B cell (primary cell): ENCODE data around the gene NUP210L. TPM values are rescaled to one million over a fixed set of nuclear protein-coding genes. Genes with fewer than 3 reads are reported as not detected.

Experiments used
- ATAC-seq: fragments of 200-7000 bp; cut with Tn5 transposase; one replicate; pipeline ENCODE4 v1.10.0; 2021; ENCODE audit warnings: low read depth, mild to moderate bottlenecking, moderate number of reproducible peaks, moderate library complexity
- CTCF ChIA-PET: fragments of 350-600 bp; sonication (Branson Sonifier 250); formaldehyde crosslinking; loops from one replicate; lab custom pipeline; 2021; ENCODE audit warnings: antibody characterized with exemption, inconsistent platforms; lab: Charles Lee
- POLR2A ChIA-PET: fragments of 350-600 bp; sonication (Branson Sonifier 250); formaldehyde crosslinking; loops from one replicate; lab custom pipeline; 2021; ENCODE audit warnings: antibody characterized with exemption; lab: Charles Lee
- DNase-seq: peaks from one replicate; pipeline ENCODE4 v3.0.0; 2013
- H2AFZ ChIP-seq: 2 replicates; pipeline ENCODE4 v1.6.1; 2012; ENCODE audit warnings: mild to moderate bottlenecking, low read depth, low read length; ENCODE audit not compliant: insufficient read depth, poor library complexity, severe bottlenecking
- H3K27ac ChIP-seq, 2 donors: 1 replicate in 1 of 2; 2 replicates in 1 of 2; pipeline ENCODE4 v1.5.1; 2012 to 2013; ENCODE audit warnings: low read length in 2 of 2, mild to moderate bottlenecking in 2 of 2, moderate library complexity in 1 of 2
- H3K27me3 ChIP-seq, 4 experiments: fragments of 200-600 bp in 1 of 4; sonication (generic) in 1 of 4; replicated peaks in 1 of 4; 1 replicate in 2 of 4; 2 replicates in 2 of 4; pipeline versions ENCODE4 v1.6.1 to v1.7.0; 2013 to 2016; ENCODE audit warnings: low read length in 3 of 4, mild to moderate bottlenecking in 2 of 4, mixed read lengths in 1 of 4, moderate library complexity in 1 of 4; ENCODE audit not compliant: insufficient read depth in 4 of 4, control insufficient read depth in 3 of 4; ENCODE audit errors: control extremely low read depth in 1 of 4
- H3K36me3 ChIP-seq, 2 experiments: replicated peaks in 1 of 2; 1 replicate in 1 of 2; 2 replicates in 1 of 2; pipeline versions ENCODE4 v1.6.1 to v1.7.1; 2013; ENCODE audit warnings: low read length in 1 of 2; ENCODE audit not compliant: insufficient read depth in 2 of 2, control insufficient read depth in 1 of 2; ENCODE audit errors: control extremely low read depth in 1 of 2, extremely low read depth in 1 of 2
- H3K4me1 ChIP-seq, 2 donors: fragments of 200-600 bp in 1 of 2; sonication (generic) in 1 of 2; 1 replicate in 1 of 2; 2 replicates in 1 of 2; pipeline versions ENCODE4 v1.5.1 to v1.6.1; 2013 to 2017; ENCODE audit warnings: low read length in 2 of 2; ENCODE audit not compliant: control insufficient read depth in 2 of 2, insufficient read depth in 2 of 2
- H3K4me2 ChIP-seq: replicated peaks from 2 replicates; pipeline ENCODE3; 2012; ENCODE audit warnings: mild to moderate bottlenecking, low read depth, low read length; ENCODE audit not compliant: poor library complexity, severe bottlenecking
- H3K4me3 ChIP-seq, 5 experiments: fragments of 200-600 bp in 1 of 5; sonication (generic) in 1 of 5; 1 replicate in 3 of 5; 2 replicates in 2 of 5; pipeline versions ENCODE4 v1.5.1 to v1.7.0; 2011 to 2016; ENCODE audit warnings: low read length in 4 of 5, mild to moderate bottlenecking in 4 of 5, low read depth in 2 of 5, control low read depth in 1 of 5, moderate library complexity in 1 of 5; ENCODE audit not compliant: insufficient read depth in 1 of 5; ENCODE audit errors: control extremely low read depth in 1 of 5, extremely low read depth in 1 of 5
- H3K79me2 ChIP-seq: fragments of 200-600 bp; sonication (generic); one replicate; pipeline ENCODE4 v1.6.0; 2016; ENCODE audit warnings: low read length; ENCODE audit not compliant: control insufficient read depth, insufficient read depth
- H3K9ac ChIP-seq: fragments of 200-600 bp; sonication (generic); 2 replicates; pipeline ENCODE4 v1.6.1; 2017; ENCODE audit warnings: mild to moderate bottlenecking, low read length, moderate library complexity
- H3K9me3 ChIP-seq, 3 donors: one replicate each; pipeline versions ENCODE4 v1.6.1 to v1.7.1; 2013; ENCODE audit warnings: low read length in 2 of 3; ENCODE audit not compliant: control insufficient read depth in 2 of 3, insufficient read depth in 1 of 3; ENCODE audit errors: control extremely low read depth in 1 of 3
- H4K20me1 ChIP-seq: 2 replicates; pipeline ENCODE4 v1.6.0; 2012; ENCODE audit warnings: mild to moderate bottlenecking, low read length; ENCODE audit not compliant: insufficient read depth, control insufficient read depth, poor library complexity, severe bottlenecking
- H3K27ac Mint-ChIP-seq: one replicate; pipeline ENCODE4 v1.8.0; 2021; ENCODE audit warnings: mixed read lengths
- H3K27me3 Mint-ChIP-seq: one replicate; pipeline ENCODE4 v1.8.0; 2021; ENCODE audit warnings: mixed read lengths
- H3K4me1 Mint-ChIP-seq: one replicate; pipeline ENCODE4 v1.8.0; 2021; ENCODE audit warnings: mixed read lengths
- H3K4me3 Mint-ChIP-seq: one replicate; pipeline ENCODE4 v1.8.0; 2021; ENCODE audit warnings: mixed read lengths
- H3K9me3 Mint-ChIP-seq: one replicate; pipeline ENCODE4 v1.8.0; 2022; ENCODE audit warnings: mixed read lengths; ENCODE audit not compliant: insufficient read depth
- EZH2 ChIP-seq: IDR thresholded peaks from 2 replicates; pipeline ENCODE4 v1.6.1; 2012; ENCODE audit warnings: borderline replicate concordance, low read depth, mild to moderate bottlenecking, moderate library complexity, low read length; ENCODE audit not compliant: insufficient read depth, poor library complexity, severe bottlenecking
- WGBS: methylation state at CpG from one replicate; pipeline ENCODE4 v1.1.5; 2013; ENCODE audit warnings: missing lambda C conversion rate; ENCODE audit not compliant: insufficient coverage; 5-methylcytosine and 5-hydroxymethylcytosine counted together
- intact Hi-C: fragments of 100-400 bp; cut with micrococcal nuclease; formaldehyde crosslinking; loops from one replicate; pipeline ENCODE4 v1.10.0; 2022
- polyA plus RNA-seq: library from polyadenylated mRNA; depleted of rRNA; stranded (reverse); fragments of >200 nt; gene quantifications from 2 replicates; pipeline ENCODE4 v1.2.3, GENCODE V29; 2012
- total RNA-seq, 2 donors: library from RNA; stranded (reverse); fragments of 120-200 nt in 1 of 2; gene quantifications; 1 replicate in 1 of 2; 2 replicates in 1 of 2; pipeline versions ENCODE4 v1.2.3 to v1.2.4, GENCODE V29; 2013 to 2022
- TF ChIP-seq, protein P1 (sequence below): fragments of 200-600 bp; IDR thresholded peaks from one replicate; pipeline ENCODE4 v1.8.0; 2022; ENCODE audit warnings: antibody characterized with exemption, mild to moderate bottlenecking

The NUP210L gene
- total and polyA plus RNA-seq, 2 donors (not counting 1 experiment from before 2014, with no cell fraction given) = 0.04 to 0.20 TPM

DNA sequence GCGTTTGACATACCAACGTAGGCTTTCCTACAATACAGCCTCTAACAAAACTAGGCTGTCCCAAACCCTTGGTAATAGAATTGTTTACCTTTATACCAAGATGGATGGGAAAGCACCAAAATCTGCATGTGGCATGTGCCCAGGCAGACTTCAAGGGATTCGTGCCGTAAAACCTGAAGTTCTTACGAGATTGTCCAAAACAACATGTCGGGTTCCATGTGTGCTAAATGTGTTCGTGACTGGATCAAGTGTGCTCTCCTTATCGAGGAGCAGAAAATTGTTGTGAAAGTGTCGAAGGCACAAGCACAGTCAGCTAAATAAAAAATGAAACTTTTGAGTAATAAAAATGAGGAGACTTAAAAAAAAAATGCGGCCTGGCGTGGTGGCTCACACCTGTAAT is 159.2 kb downstream of the NUP210L start:
- CTCF ChIA-PET = interaction anchor here (0.9 kb wide), 1 partner anchor 276 kb away, joined by 3 read pairs; no protein-coding TSS in a partner anchor
- Histone ChIP-seq H3K27me3 (no peaks in the 10 kb centered on the region), H3K9me3 (no peaks in the 10 kb centered on the region), H2AFZ (no peak overlapping the region), H4K20me1 (no peaks in the 10 kb centered on the region), H3K4me3 (no peak overlapping the region), H3K36me3 (peaks cover 14 to 35% of the 10 kb centered on the region in 2 experiments), H3K4me1 (peaks cover 20 to 21% of the 10 kb centered on the region in 2 donors), H3K79me2 (peaks cover 24% of the 10 kb centered on the region), H3K27ac (no peak overlapping the region), H3K9ac (no peak overlapping the region), H3K4me2 (no peak overlapping the region)
- ATAC-seq (no peak), DNase-seq (no peak)
- Mint-ChIP-seq H3K9me3 (no peaks in the 10 kb centered on the region), H3K4me3 (no peak overlapping the region), H3K27me3 (no peaks in the 10 kb centered on the region), H3K27ac (no peak overlapping the region), H3K4me1 (peaks cover 18% of the 10 kb centered on the region)
- 98% methylated on average over 9 of the region's 11 CpGs for WGBS
- intact Hi-C loops = no loop called here
- POLR2A ChIA-PET = interaction anchor here (0.6 to 0.8 kb wide), 2 partner anchors 100 to 205 kb away, joined by 3 to 4 read pairs; no protein-coding TSS in a partner anchor
- TF ChIP-seq, protein P1, sequence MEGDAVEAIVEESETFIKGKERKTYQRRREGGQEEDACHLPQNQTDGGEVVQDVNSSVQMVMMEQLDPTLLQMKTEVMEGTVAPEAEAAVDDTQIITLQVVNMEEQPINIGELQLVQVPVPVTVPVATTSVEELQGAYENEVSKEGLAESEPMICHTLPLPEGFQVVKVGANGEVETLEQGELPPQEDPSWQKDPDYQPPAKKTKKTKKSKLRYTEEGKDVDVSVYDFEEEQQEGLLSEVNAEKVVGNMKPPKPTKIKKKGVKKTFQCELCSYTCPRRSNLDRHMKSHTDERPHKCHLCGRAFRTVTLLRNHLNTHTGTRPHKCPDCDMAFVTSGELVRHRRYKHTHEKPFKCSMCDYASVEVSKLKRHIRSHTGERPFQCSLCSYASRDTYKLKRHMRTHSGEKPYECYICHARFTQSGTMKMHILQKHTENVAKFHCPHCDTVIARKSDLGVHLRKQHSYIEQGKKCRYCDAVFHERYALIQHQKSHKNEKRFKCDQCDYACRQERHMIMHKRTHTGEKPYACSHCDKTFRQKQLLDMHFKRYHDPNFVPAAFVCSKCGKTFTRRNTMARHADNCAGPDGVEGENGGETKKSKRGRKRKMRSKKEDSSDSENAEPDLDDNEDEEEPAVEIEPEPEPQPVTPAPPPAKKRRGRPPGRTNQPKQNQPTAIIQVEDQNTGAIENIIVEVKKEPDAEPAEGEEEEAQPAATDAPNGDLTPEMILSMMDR = no peak
- no peak for TF ChIP-seq EZH2

DNA sequence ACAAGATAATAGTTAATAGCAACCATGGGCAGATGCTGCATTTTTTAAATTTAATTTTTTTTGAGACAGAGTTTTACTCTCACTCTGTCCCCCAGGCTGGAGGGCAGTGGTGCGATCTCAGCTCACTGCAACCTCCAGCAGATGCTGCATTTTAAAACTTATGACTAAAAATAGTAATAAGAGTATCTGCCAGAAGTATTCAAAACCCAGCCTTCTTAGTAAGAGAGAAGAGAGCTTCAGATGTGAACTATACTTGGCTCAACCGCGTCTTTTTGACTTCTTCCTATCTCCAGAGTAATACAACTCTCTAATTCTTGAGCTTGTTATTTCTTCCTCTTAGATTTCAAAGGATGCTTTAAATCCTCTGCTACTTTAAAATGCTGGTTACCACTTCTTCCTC is 159.7 kb downstream of the NUP210L start:
- H3K27ac ChIP-seq = no peak overlapping the region
- peaks cover 14 to 35% of the 10 kb centered on the region in 2 experiments for H3K36me3 ChIP-seq
- no peaks in the 10 kb centered on the region for H3K9me3 Mint-ChIP-seq
- TF ChIP-seq EZH2 = no peak
- TF ChIP-seq, protein P1 = no peak
- CTCF ChIA-PET = interaction anchor here (0.9 kb wide), 1 partner anchor 277 kb away, joined by 3 read pairs; no protein-coding TSS in a partner anchor
- no peak for DNase-seq
- WGBS = no CpG with 5 or more reads among the region's 3 CpGs
- no peak overlapping the region for H3K27ac Mint-ChIP-seq
- no peak overlapping the region for H3K9ac ChIP-seq
- peaks cover 25% of the 10 kb centered on the region for H3K79me2 ChIP-seq
- H3K4me2 ChIP-seq = no peak overlapping the region
- H4K20me1 ChIP-seq = no peaks in the 10 kb centered on the region
- H3K9me3 ChIP-seq = no peaks in the 10 kb centered on the region
- H3K27me3 Mint-ChIP-seq = no peaks in the 10 kb centered on the region
- POLR2A ChIA-PET = interaction anchor here (0.6 to 0.8 kb wide), 2 partner anchors 99 to 205 kb away, joined by 3 to 4 read pairs; no protein-coding TSS in a partner anchor
- intact Hi-C loops = no loop called here
- peaks cover 22% of the 10 kb centered on the region for H3K4me1 Mint-ChIP-seq
- H3K4me1 ChIP-seq = peaks cover 21 to 24% of the 10 kb centered on the region in 2 donors
- no peaks in the 10 kb centered on the region for H3K27me3 ChIP-seq
- no peak overlapping the region for H3K4me3 Mint-ChIP-seq
- no peak overlapping the region for H2AFZ ChIP-seq
- no peak overlapping the region for H3K4me3 ChIP-seq
- no peak for ATAC-seq
